NCI-H748 treated with DMSO at 0.1 percent for 48 hours (cell line): ENCODE data around the gene TWIST2.

ENCODE experiments used
- DNase-seq: peaks from one replicate; lab custom pipeline; 2025; lab: John Stamatoyannopoulos, UW

The TWIST2 gene

DNA sequence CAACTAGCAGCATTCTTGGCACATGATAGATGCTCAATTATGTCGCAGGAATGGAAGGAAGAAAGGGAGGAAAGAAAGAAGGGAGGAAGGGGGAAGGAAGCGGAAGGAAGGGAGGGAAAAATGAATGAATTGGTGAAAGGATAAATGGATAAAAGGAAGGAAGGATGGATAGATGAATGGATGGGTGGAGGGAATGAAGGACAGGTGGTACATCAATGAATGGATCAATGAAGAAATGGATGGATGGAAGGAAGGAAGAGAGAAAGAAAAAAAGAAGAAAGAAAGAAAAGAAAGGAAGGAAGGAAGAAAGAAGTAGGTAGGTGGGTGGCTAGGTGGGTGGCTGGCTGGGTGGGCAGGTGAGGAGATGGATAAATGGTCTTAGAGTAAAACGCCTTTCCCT is 56.8 kb downstream of the TWIST2 start:
- DNase-seq: no peak

DNA sequence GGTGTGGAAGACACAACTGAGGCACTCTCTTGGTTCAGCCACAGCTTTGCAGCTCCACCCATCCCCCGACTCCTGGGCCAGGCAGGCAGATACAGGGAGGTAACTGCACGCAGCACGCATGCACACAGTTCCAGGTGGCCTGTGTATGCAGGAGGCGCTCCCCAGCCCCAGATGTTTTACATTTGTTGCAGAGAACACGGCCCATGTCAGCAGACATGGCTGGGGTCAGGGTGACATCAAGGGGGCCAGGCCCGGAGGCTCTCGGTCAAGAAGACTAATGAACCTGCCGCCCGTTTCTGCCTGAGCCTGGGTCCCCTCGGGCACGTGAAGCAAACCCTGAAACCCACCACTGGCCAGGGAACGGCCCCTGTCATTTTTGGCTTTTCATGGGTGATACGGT is 57.3 kb downstream of the TWIST2 start:
- no peak for DNase-seq

DNA sequence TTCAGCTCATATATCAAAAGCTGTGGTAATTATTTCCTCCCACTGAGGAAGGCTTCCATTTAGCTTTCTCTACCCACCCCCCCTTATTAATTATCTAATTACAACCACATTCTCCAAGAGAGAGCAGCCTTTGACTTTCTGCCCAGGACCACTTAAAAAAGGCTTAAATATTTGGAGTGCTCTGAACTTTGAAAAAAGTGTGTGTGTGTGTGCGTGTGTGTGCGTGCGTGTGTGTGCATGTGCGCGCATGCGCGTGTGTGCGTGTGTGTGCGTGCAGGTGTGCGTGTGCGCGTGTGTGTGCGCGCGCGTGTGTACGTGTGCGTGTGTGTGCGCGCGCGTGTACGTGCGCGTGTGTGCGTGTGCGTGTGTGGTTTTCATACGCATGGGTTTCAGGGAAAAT is 57.8 kb downstream of the TWIST2 start:
- DNase-seq: no peak

DNA sequence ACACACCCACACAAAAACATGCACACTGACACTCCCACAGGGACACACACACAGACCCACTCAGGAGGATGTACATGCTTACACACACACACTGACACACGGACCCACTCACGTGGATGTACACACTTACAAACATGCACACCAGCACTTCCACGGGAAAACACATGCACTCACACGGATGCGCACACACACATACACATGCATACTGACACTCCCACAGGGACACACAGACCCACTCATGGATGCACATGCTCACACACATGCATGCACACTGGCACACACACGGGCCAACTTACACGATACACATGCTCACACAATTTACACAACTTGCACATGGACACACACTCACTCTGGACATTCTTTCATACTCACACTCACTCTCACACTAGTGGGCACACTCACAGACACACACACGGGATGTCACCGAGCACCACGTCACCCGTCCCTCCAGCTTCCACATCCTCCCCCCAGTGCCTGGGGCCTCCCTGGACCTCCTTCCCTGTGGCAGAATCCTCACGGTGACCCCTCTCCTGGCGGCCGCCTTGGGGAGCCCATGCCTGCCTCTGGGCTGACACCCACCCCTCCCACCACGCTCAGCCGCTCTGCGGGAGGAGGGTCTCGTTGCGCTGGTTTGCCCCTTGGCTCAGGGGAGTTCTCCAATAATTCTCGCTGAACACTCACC is 58.5 kb downstream of the TWIST2 start:
- no peak for DNase-seq

DNA sequence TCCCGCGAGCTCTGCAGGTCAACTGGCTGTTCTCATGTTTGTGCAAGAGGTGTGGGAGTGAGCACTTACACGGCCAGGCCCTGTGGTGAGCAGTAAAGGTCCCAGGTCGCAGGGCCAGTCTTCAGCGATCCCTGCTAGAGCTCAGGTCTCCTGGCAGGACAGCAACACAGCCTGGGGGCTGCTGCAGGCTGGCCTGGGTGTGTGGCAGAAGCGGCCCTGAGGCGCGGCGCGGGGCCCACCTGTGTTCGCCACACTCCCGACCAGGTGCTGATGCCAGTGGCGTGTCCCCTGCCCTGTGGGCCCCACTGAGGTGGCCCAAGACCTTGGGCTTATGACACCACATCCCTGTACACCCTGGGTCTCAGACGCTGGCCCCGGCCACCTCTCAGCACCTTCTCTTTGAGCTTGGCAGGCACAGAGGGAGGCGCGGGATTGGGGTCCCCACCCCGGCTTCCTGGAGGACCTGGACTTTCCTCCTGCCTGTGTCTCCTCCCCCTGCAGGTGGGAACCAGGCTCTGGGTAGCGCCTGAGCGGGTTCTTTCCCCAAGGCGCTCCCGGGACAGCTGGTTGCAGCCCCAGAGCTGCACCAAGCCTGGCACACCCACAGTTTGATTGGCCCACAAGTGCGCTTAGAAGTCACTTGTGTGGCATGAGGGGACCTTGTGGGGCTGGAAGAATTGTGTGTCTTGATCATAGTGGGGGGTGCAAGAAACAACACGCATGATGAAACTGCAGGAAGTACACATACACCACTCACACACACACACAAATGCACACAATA is 59.2 kb downstream of the TWIST2 start:
- no peak for DNase-seq

DNA sequence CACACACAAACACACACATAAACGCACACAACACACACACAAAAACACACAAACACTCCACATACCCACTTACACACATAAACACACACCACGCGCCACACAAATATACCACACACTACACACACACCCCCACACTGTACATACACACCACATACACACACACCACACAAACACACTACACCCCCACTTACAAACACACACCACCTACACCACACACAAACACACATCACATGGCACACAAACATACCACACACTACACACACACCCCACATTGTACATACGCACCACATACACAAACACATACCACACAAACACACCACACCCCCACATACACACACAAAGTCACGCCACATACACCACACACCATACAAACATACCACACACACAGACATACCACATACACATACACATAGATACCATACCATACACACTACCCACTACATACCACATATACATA is 59.9 kb downstream of the TWIST2 start:
- no peak for DNase-seq

DNA sequence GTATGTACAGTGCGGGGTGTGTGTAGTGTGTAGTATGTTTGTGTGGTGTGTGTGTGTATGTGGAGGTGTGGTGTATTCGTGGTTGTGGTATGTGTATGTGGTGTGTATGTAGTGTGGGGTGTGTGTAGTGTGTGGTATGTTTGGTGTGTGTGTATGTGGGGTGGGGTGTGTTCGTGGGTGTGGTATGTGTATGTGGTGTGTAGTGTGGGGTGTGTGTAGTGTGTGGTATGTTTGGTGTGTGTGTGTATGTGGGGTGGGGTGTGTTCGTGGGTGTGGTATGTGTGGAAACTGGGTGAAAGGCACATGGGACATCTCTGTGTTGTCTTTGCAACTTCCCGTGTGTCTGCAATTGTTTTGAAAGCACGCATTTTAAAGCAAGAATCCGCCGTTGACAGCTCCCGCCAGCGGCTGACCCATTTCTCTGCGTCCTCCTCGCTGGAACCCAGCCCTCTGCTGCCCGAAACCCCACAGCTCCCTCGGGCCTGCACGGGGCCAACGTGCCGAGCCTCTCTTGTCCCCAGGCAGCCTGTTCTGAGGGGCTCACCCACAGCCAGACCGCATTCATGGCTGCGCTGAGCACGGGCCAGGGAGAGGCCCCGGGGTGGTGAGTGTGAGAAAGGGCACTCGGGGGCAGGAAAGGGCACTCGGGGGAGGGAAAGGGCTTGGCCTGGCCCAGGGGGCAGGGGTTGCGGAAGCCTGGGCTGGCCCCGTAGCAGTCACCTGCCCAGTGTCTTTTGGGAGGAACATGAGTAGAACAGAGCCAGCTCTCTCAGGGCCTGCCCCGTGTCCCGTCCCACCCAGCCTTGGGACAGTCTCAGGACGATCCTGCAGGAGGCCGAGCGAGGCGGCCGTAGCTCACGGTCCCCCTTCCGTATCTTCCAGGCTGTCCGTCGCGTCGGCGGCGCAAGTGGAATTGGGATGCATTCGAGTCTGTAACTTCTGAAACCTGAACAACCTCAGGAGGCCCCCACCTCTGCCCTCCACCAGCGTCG is 61.4 kb downstream of the TWIST2 start:
- DNase-seq: no peak

DNA sequence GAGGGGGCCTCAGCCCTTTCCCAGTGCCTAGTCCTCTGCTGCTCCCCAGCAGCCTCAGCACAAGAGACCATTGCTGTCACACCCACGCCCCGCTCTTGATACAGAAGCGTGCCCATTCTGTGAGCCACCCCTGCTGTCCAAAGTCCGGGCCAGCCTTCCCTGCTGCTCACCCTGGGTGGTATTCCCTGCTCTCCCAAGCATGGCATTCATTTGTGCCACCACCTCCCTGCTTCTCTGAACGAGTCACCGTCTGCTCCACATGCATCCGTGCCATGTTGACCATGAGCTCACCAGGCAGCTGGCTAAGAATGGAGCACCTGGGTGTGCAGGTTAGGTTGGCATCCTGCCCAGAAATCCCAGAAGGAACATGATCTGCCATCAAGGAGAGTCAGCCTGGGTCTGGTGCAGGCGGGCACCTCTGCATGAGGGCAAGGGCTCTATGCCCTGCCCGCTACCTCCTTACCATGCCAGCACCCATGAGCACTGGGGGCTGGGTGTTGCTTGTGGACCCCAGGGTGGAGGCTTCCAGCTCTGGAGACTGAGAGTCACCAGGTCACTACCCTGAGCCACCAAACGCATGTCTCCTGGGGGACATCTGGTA is 63.0 kb downstream of the TWIST2 start:
- no peak for DNase-seq

DNA sequence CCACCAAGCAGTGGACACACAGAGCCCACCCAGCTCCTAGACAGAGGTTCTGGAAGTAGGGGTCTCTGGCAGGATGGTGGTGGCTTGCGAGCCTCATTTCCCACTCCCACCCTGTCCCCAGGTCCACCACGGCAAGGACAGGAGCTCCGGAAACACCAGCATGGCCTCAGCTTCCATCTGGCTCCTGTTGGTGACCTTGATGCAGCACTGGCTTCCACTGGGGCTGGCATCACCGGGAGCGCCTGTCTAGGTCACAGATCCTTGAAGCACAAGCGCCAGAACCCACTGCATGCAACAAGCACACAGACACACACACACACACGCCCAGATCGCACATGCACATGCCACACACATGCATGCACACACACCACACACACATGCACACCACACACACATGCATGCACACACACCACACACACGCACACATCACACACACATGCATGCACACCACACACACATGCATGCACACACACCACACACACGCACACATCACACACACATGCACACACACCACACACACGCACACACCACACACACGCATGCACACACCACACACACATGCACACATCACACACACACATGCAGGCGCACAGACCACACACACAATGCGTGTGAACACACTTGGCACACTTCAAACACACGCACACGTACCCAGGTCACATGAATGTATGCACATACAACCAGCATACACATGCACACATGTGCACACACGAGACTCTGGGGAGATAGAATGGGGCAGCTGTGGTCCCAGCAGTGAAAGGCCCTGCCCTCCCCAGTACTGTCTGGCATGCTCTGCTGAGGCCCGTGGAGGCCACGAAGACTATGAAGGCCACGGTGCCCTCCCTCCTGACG is 63.7 kb downstream of the TWIST2 start:
- no peak for DNase-seq

DNA sequence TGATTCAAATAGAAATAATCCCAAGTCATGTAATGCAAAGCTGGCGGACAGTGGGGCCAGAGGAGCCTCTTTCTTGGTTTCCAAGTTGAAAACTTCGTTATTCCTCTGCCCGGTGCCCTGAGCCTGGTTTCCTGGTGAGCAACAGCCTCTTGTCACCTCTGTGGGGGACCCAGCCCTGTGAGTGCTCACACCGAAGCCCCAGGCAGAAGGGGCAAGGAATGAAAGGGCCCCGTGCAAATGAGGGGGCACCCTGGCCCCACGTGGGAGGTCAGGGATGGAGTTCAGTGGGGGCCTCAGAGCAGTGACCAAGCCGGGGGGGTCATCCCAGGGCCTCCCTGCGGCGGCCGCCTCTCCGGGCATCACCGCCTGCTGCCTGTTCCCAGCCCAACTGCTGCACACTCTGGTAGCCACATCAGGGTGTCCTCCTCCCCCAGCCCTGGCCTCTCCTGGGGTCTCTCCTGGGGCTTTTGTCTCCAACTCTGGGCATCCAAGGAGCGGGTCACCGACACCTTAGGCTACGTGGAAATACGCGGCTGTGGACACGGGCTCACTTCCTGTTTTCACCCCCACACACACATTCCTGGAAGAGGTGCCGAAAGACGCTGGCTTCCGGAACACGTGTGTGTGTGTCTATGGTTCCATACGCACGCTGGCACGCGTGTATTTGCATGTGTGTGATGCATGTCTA is 64.5 kb downstream of the TWIST2 start:
- DNase-seq: no peak

DNA sequence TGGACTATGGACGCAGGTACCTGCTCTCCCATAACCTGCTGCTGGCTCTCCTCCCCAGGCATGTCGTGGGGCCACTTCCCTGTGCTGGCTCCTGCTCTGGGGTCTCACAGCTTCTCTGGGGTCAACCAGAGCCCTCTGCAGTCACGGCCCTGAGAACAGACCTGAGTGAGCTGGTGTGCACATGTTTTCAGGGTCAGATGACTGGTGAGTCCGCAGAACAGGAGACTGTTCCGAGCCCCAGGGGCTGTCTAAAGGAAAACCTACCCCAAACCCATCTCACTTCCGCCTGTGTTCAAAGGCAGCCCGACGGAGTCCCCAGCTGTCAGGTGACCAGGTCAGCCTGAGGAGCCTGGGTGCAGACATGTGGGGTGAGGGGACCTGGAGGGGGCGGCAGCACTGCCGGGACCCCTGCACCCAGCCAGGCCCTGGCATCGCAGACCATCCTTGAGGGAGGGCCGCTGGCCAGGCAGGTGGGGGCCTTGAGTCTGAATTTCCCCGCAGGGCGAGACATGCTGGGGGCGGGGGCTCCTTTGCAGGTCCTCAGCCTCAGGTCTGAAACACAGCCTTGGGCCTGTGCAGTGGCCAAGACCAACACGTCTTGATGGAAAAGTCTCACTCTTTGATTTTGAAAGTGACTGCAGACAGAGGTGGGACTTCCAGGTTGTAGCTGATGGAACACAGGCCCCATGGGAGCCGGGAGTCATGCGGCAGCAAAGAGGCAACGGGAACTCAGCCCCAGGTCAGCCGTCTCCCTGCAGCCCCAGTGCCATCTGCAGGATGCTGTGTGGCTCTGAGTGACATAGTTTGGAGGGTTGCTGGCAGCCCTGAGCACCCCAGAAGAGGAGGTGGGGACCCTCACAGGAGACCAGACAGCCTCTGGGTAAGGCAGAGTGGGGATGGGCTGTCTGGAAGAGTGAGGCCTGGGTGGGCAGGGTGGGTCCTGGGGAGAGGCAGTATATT is 65.3 kb downstream of the TWIST2 start:
- no peak for DNase-seq

DNA sequence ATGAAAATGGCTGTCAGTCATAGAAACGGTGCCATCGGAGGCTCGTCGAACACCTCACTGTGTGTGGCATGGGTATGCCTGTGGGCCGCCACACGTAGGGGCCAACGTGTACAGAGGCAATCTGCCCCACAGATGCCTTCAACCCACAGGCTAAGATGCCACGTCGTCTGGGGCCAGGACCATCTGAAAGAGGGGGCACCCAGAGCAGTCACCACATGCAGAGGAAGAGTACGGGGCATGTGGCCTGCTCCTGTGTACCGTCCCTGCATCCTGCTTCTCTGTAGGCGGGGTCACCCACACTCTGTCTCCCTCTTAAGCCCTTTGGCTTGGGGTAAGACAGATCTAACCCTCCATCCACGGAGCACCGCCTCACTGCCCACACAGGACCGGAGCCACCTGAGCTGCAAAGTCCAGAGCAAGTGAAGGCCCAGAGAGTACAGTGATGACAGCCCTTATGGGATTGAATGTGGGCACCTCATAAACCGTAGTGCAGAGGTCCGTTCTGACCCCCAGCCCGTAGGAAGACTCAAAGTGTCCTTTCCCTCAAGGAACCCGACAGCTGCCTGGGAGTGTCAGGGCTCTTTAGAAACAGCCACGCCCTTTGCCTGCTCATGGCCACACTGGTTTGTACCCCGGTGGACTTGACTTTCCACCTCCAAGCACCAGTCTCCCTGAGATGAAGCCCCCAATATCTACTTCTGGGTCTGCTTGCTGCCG is 66.2 kb downstream of the TWIST2 start:
- DNase-seq: no peak

DNA sequence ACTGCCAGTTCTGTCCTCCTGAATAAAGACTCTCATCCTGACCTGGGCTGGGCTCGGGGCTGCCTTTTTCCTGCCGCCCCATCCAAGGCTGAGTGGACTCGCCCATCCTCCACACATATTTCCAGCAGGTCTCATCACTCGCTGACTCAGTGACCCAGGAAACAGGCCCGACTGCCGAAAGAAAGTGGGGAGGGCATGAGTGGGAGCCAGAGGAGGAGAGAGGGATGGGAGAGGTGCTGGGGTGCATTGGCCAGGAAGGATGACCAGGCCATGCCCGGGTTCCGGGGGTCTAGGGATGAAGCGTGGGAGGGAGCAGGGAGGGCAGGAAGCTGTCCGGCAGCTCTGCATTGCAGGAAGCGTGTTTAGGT is 66.7 kb downstream of the TWIST2 start:
- no peak for DNase-seq

DNA sequence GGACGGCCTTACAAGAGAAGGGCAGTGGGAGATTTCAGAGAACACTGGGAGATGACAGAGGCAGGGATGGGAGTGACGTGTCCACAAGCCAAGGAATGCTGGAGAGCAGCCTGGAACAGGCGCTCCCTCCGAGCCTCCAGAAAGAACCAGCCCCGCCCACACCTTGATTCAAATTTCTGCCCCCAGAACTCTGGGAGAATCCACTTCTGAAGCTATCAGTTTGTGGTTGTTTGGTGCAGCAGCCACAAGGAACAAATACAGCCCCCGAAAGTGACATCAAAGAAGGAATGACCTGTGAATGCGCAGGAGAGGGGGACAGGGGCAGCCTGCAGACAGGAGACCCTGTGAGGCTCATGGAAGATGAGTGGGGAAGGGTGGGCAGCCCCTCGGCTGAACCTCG is 67.3 kb downstream of the TWIST2 start:
- DNase-seq: no peak

DNA sequence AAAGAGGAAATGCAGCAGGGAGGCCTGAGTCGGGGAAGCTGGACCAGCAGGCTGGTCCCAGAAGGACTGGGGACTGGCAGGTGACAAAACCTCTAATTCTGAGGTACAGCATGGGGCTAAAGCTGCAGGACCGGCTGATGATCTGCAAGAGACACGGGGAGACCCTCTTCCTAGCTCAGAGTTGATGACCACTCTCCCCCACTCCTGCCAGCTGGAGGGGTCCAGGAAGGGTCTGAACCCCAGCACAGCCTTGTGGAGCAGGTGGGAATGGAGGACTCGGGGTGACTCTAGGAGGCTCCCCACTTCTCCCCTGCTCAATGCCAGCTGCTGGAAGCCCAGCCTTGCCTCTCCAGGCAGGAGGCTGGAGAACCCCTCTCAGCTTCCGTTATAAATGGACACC is 67.7 kb downstream of the TWIST2 start:
- DNase-seq: no peak

DNA sequence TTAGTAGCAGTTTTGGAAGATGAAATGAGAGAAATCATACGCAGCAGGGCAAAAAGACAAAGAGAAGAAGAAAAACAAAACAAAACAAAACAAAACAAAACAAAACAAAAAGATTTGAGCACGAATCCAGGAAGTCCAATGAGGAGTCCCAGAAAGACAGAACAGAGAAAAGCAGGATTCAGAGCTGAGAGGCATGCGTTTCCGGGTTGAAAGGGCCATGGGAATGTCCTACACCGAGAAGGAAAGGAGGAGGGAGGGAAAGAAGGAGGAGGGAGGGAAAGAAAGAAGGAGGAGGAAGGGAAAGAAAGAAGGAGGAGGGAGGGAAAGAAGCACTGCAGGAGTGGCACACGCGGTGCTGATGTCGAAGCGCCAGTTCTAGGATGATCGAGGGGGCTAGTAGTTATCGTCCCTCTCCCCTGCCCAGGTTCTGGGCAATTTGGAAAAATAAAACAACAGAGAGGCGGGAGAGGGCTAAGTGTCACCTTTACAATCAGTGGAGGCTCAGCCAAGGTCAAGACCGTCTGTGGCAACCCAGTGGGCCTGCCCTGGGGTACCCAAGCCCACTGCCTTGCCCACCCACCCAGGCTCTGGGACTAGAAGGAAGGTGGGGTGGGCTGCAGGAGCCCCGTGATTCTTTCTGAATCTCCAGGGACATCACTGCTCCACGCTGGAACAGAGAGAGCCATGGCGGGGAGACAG is 68.4 kb downstream of the TWIST2 start:
- no peak for DNase-seq

DNA sequence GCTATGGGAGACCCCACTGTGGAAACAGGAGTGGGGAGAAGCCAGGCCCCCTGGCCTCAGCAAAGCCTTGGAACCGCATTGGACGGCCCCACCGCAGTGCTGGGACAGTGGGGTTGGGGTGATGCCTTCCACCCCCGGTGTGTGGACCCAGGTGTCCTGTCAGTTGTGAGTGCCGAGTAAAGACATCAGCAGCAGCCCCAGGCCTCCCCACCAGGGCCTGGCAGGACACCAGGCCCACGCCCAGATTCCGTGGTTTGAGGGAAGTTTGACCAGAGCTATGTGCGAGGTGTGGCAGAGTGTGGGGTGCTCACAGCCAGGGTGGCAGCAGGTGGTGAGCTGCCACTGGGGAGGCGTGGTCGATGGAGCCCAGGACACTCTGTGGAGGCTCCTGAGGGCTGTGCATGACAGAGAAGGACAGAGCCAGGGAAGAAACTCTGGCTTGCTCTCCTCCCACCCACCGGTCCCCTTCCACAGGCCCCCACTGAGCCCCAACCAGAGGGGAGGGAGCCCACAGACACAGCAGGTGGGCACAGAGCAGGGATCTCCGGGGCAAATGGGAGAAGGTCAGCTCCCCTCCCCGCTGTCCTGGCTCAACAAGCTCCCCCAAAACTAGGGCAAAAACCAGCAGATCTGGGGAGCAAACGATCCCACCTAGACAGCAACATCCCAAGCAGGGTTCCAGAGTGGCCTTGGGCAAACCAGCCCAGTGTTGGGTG is 69.1 kb downstream of the TWIST2 start:
- DNase-seq: no peak
